OCI-LY1 (cell line): ENCODE data around the gene BORCS6.

Source experiments
- H2AFZ ChIP-seq: fragments of 200-600 bp; sonication (generic), shearing (Covaris generic); 2 replicates; pipeline ENCODE4 v1.6.0; 2014; ENCODE audit warnings: antibody characterized with exemption, mild to moderate bottlenecking, low read length
- H3F3A ChIP-seq: fragments of 200-600 bp; sonication (generic), shearing (Covaris generic); 2 replicates; pipeline ENCODE4 v1.6.0; 2014; ENCODE audit warnings: mild to moderate bottlenecking, antibody characterized with exemption, low read length, moderate library complexity; ENCODE audit not compliant: insufficient read depth
- H3K27ac ChIP-seq: fragments of 200-600 bp; sonication (generic); 2 replicates; pipeline ENCODE4 v1.5.1; 2014; ENCODE audit warnings: low read length, mixed run types, mild to moderate bottlenecking, low read depth; ENCODE audit not compliant: poor library complexity, severe bottlenecking
- H3K27me3 ChIP-seq: fragments of 200-600 bp; sonication (generic); 2 replicates; pipeline ENCODE4 v1.6.0; 2014; ENCODE audit warnings: antibody characterized with exemption, mild to moderate bottlenecking, low read length, moderate library complexity; ENCODE audit not compliant: insufficient read depth
- H3K36me3 ChIP-seq: fragments of 200-600 bp; sonication (generic); 2 replicates; pipeline ENCODE4 v1.6.1; 2014; ENCODE audit warnings: mild to moderate bottlenecking, antibody characterized with exemption, low read length, moderate library complexity, mixed read lengths; ENCODE audit not compliant: insufficient read depth
- H3K4me1 ChIP-seq: fragments of 200-600 bp; sonication (generic); 2 replicates; pipeline ENCODE4 v1.5.1; 2014; ENCODE audit warnings: mild to moderate bottlenecking, low read length, moderate library complexity; ENCODE audit not compliant: insufficient read depth, severe bottlenecking
- H3K4me2 ChIP-seq: fragments of 200-600 bp; sonication (generic), shearing (Covaris generic); 2 replicates; pipeline ENCODE4 v1.6.1; 2014; ENCODE audit warnings: low read length
- H3K4me3 ChIP-seq: fragments of 200-600 bp; sonication (generic); 2 replicates; pipeline ENCODE4 v1.5.1; 2014; ENCODE audit warnings: low read length, low read depth, mild to moderate bottlenecking, mixed read lengths; ENCODE audit not compliant: poor library complexity, severe bottlenecking
- H3K79me2 ChIP-seq: fragments of 200-600 bp; shearing (Covaris generic); 2 replicates; pipeline ENCODE4 v1.6.1; 2016; ENCODE audit warnings: mixed run types, low read length, mixed read lengths; ENCODE audit not compliant: insufficient read depth
- H3K9ac ChIP-seq: fragments of 200-600 bp; sonication (generic), shearing (Covaris generic); 2 replicates; pipeline ENCODE4 v1.6.1; 2014; ENCODE audit warnings: mild to moderate bottlenecking, low read length, mixed read lengths
- H3K9me2 ChIP-seq: fragments of 200-600 bp; sonication (generic), shearing (Covaris generic); 2 replicates; pipeline ENCODE4 v1.6.1; 2014; ENCODE audit warnings: low read depth, mild to moderate bottlenecking, low read length, mixed read lengths
- H3K9me3 ChIP-seq: fragments of 200-600 bp; shearing (Covaris generic); 2 replicates; pipeline ENCODE4 v1.6.1; 2014; ENCODE audit warnings: low read length, mixed read lengths
- H4K20me1 ChIP-seq: fragments of 200-600 bp; sonication (generic), shearing (Covaris generic); 2 replicates; pipeline ENCODE4 v1.6.0; 2016; ENCODE audit warnings: mild to moderate bottlenecking, low read length; ENCODE audit not compliant: insufficient read depth
- CTCF ChIP-seq: fragments of 200-600 bp; sonication (generic), shearing (Covaris generic); IDR thresholded peaks from 2 replicates; pipeline ENCODE4 v1.5.1; 2017; ENCODE audit warnings: mild to moderate bottlenecking, antibody characterized with exemption, low read length, moderate library complexity, mixed read lengths
- EZH2 ChIP-seq: fragments of 200-600 bp; sonication (generic), shearing (Covaris generic); IDR thresholded peaks from 2 replicates; pipeline ENCODE4 v1.8.0; 2017; ENCODE audit warnings: borderline replicate concordance, mixed run types, mild to moderate bottlenecking, antibody characterized with exemption, low read length, moderate library complexity, mixed read lengths

Gene BORCS6

GRCh38 chr17:8166731-8167130 is 23.2 kb downstream of the BORCS6 start:
- Histone ChIP-seq H4K20me1 (no peaks in the 10 kb centered on the region), H3F3A (no peaks in the 10 kb centered on the region), H3K36me3 (peaks cover under 1% of the 10 kb centered on the region; the same call in 1 of the 2 replicates), H3K9me3 (no peaks in the 10 kb centered on the region), H2AFZ (no peak overlapping the region), H3K4me3 (no peak overlapping the region), H3K9me2 (no peaks in the 10 kb centered on the region), H3K4me1 (peaks cover 39% of the 10 kb centered on the region), H3K27me3 (no peaks in the 10 kb centered on the region), H3K27ac (no peak overlapping the region), H3K9ac (no peak overlapping the region), H3K4me2 (no peak overlapping the region), H3K79me2 (peaks cover 8% of the 10 kb centered on the region; the same call in 1 of the 2 replicates)
- TF ChIP-seq CTCF (no peak), EZH2 (no peak)

- Histone ChIP-seq H2AFZ (no peak overlapping the region), H3K4me3 (peak overlapping the region; percentile 99), H3K9me3 (no peaks in the 10 kb centered on the region), H3K36me3 (peaks cover 15% of the 10 kb centered on the region), H3K4me2 (peak overlapping the region; percentile 90; the same call in 1 of the 2 replicates), H3K9ac (peak overlapping the region; percentile 91; the same call in 1 of the 2 replicates), H3K27ac (peak overlapping the region; percentile 92), H3K9me2 (no peaks in the 10 kb centered on the region), H3K27me3 (no peaks in the 10 kb centered on the region), H3F3A (no peaks in the 10 kb centered on the region), H3K79me2 (peaks cover 9% of the 10 kb centered on the region; the same call in 1 of the 2 replicates), H4K20me1 (no peaks in the 10 kb centered on the region), H3K4me1 (peaks cover 44% of the 10 kb centered on the region)
- TF ChIP-seq EZH2 (no peak), CTCF (no peak)
Observed at GRCh38 chr17:8164815-8165131, 25.2 kb downstream of the BORCS6 start.

GRCh38 chr17:8163978-8164814 is 25.8 kb downstream of the BORCS6 start:
- no peak overlapping the region for H2AFZ ChIP-seq
- H3K27ac ChIP-seq = peak overlapping the region; percentile 92
- H3K4me2 ChIP-seq = peak overlapping the region; percentile 90
- peaks cover 21% of the 10 kb centered on the region for H3K36me3 ChIP-seq
- peaks cover 9% of the 10 kb centered on the region; the same call in 1 of the 2 replicates for H3K79me2 ChIP-seq
- no peaks in the 10 kb centered on the region for H3K9me3 ChIP-seq
- H3K9me2 ChIP-seq = no peaks in the 10 kb centered on the region
- H3F3A ChIP-seq = no peaks in the 10 kb centered on the region
- no peak for TF ChIP-seq CTCF
- no peak for TF ChIP-seq EZH2
- peaks cover 46% of the 10 kb centered on the region for H3K4me1 ChIP-seq
- no peaks in the 10 kb centered on the region for H3K27me3 ChIP-seq
- H3K9ac ChIP-seq = peak overlapping the region; percentile 91
- no peaks in the 10 kb centered on the region for H4K20me1 ChIP-seq
- H3K4me3 ChIP-seq = peak overlapping the region; percentile 99
